ENCODE results near the gene RELT.

- TF ChIP-seq CTCF (conservative IDR thresholded peaks at IDR 0.05 in 1 of 2, IDR thresholded peaks at IDR 0.05 in 1 of 2; ENCODE audit: low read depth in 1 of 2, low read length in 2 of 2) (no peak), EZH2 (IDR thresholded peaks at IDR 0.05; ENCODE audit: low read length, missing control alignments) (no peak)
These were observed 52.5 kb downstream of the RELT start for GRCh38 chr11:73428699-73429098.
